ENCODE results near the gene CFAP54.
"Not testable (repeated sequence)": the region's sequence is repeated elsewhere in the genome, so short reads cannot be mapped to it uniquely, and the experiment has no call there.

Gene CFAP54
- total RNA-seq = 0.80 to 3.6 (median 1.9) reads per million in 4 donors

GRCh38 chr12:96489392-96490056, at the start of gene CFAP54:
Gene CFAP54 (plus strand): TSS chr12:96489577. CDS start chr12:96489610, 33 bp downstream.
- DNase-seq = peak; percentile 85 to 93 (median 92)

GRCh38 chr12:96441816-96442215, 47.6 kb upstream of the CFAP54 start:
- DNase-seq = no peak

GRCh38 chr12:96442906-96443305, 46.5 kb upstream of the CFAP54 start:
- DNase-seq = no peak

- no peak for DNase-seq
These were observed 45.0 kb upstream of the CFAP54 start for GRCh38 chr12:96444399-96444798.

- DNase-seq = peak; percentile 12 to 96 (median 55)
These were observed 43.4 kb upstream of the CFAP54 start for GRCh38 chr12:96445691-96446583.

GRCh38 chr12:96447256-96447655, 42.1 kb upstream of the CFAP54 start:
- no peak for DNase-seq

GRCh38 chr12:96448300-96448699, 41.1 kb upstream of the CFAP54 start:
- DNase-seq = no peak

- DNase-seq = no peak
These were observed 37.0 kb upstream of the CFAP54 start for GRCh38 chr12:96452261-96452922.

GRCh38 chr12:96454396-96454795, 35.0 kb upstream of the CFAP54 start:
- no peak for DNase-seq

GRCh38 chr12:96456265-96456974, 33.0 kb upstream of the CFAP54 start:
- DNase-seq = no peak

- no peak for DNase-seq
These were observed 32.0 kb upstream of the CFAP54 start for GRCh38 chr12:96457191-96457930.

- DNase-seq = not testable (repeated sequence)
These were observed 30.1 kb upstream of the CFAP54 start for GRCh38 chr12:96459281-96459680.

- DNase-seq = no peak
These were observed 26.7 kb upstream of the CFAP54 start for GRCh38 chr12:96462571-96463280.

GRCh38 chr12:96465896-96466295, 23.5 kb upstream of the CFAP54 start:
- no peak for DNase-seq

- DNase-seq = no peak
These were observed 22.2 kb upstream of the CFAP54 start for GRCh38 chr12:96466939-96467751.

GRCh38 chr12:96471368-96472050, 17.9 kb upstream of the CFAP54 start:
- no peak for DNase-seq

- no peak for DNase-seq
These were observed 17.0 kb upstream of the CFAP54 start for GRCh38 chr12:96472384-96472783.

- no peak for DNase-seq
These were observed 15.8 kb upstream of the CFAP54 start for GRCh38 chr12:96473394-96474093.

GRCh38 chr12:96474206-96474605, 15.2 kb upstream of the CFAP54 start:
- DNase-seq = no peak
